ENCODE data around the gene LRRIQ3.

The LRRIQ3 gene

DNA sequence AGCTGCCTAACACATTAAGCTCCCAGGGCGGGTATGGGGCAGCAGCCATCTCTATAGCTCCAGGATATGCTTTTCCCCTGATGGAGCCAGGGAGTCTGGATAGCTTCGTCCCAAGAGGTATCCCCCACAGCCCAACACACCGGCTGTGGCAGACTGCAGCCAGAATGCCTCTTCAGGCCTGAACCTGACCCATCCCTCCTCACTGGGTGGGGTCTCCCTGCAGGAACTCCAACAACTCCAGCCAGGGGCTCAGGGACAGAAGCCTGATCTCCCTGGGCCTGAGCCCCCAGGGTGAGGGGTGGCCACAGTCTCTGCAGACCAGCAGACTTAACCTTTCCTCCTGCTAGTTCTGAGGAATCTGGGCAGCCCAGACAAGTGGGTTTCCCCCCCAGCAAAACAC lies 159.9 kb downstream of the LRRIQ3 start:
- Mint-ChIP-seq H3K36me3 (no peaks in the 10 kb centered on the region), H3K9me3 (peaks cover 26% of the 10 kb centered on the region), H3K27me3 (no peaks in the 10 kb centered on the region), H3K27ac (no peak overlapping the region), H3K4me3 (no peak overlapping the region), H3K4me1 (no peaks in the 10 kb centered on the region)
- CTCF ChIA-PET: no interaction called here
- DNase-seq: no peak

DNA sequence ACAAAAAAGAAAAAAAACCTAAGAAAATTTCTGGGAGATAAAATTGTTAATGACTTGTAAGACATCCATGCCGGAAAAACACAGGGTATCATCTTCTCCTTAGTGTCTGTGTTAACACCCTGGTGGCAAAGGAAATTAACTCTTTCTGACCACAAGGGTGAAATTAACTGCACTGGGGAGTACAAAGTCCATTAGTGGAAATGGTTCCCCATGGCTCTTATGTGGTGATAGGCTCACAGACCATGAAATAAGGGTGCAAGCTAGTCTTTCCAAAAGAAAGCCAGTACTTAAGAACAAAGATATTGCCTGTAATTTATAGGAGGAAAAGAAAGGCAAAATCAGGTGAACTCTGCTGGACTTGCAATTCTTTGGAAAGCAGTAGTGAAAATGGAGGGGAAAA lies 185.4 kb downstream of the LRRIQ3 start:
- peaks cover 8% of the 10 kb centered on the region for H3K4me1 Mint-ChIP-seq
- no peak for DNase-seq
- H3K4me3 Mint-ChIP-seq: no peak overlapping the region
- H3K36me3 Mint-ChIP-seq: no peaks in the 10 kb centered on the region
- CTCF ChIA-PET: no interaction called here
- no peaks in the 10 kb centered on the region for H3K9me3 Mint-ChIP-seq
- H3K27me3 Mint-ChIP-seq: no peaks in the 10 kb centered on the region
- H3K27ac Mint-ChIP-seq: no peak overlapping the region

DNA sequence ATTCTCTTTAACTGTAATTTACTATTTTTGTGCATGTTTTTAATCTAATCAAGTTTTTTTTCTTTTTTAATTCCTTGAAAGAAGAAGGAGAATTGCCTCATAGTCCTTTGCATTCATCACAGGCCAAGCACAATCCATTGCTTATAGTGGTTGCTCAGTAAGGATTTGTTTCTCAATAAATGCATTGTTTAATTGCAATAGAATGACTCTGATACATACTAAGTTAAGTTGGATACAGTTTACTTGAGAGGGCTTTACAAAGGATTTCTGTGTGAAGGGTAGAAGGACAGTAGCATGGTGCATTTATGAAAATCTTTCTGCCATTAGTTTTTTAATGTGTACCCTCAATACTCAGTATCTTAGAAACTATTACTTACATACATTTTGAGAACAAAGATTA lies 186.2 kb downstream of the LRRIQ3 start:
- no peak for DNase-seq
- CTCF ChIA-PET: no interaction called here
- H3K27me3 Mint-ChIP-seq: no peaks in the 10 kb centered on the region
- H3K36me3 Mint-ChIP-seq: no peaks in the 10 kb centered on the region
- no peak overlapping the region for H3K27ac Mint-ChIP-seq
- no peak overlapping the region for H3K4me3 Mint-ChIP-seq
- peaks cover 8% of the 10 kb centered on the region for H3K4me1 Mint-ChIP-seq
- H3K9me3 Mint-ChIP-seq: no peaks in the 10 kb centered on the region

DNA sequence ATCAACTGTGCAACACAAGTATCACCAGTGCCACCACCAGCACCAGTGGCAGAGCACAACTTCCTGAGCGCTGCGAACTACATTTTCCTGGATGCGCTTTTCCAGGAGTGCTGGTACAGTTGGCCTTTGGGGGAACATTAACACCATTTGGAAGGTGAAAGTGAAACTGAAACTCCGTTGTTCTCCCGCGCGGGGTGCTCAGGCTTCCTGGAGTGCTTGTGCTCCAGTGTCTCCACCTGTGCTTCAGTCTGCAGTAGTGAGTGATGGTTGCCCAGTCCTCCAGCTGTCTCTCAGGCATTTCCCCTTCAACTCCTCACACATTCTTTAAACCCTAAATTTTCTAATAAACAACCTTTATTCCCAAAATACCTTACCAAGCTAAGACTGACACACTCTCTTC lies 187.8 kb downstream of the LRRIQ3 start:
- peak; percentile 35 for DNase-seq
- Mint-ChIP-seq H3K27me3 (no peaks in the 10 kb centered on the region), H3K9me3 (no peaks in the 10 kb centered on the region), H3K36me3 (no peaks in the 10 kb centered on the region), H3K27ac (no peak overlapping the region), H3K4me1 (peaks cover 8% of the 10 kb centered on the region), H3K4me3 (no peak overlapping the region)
- CTCF ChIA-PET: no interaction called here

DNA sequence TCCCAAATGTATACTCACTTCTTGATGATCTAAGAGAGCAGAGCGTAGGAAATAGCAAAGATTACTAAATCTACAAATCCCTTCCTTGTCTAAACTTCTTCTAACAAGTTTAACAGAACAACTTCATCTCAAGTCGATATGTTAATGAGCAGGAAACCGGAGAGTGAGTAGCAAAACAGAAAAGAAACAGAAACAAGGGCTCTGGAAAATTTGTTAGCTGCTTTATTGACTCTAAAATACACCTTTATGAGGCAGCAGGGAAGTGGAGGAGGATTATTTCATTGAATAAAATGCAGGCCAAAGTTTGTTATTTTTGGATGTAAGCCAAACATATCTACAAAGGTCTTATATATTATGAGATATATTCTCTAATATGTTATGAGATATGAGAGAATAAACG lies 192.4 kb downstream of the LRRIQ3 start:
- Mint-ChIP-seq H3K27ac (no peak overlapping the region), H3K4me3 (no peak overlapping the region), H3K9me3 (no peaks in the 10 kb centered on the region), H3K36me3 (no peaks in the 10 kb centered on the region), H3K4me1 (peaks cover 6% of the 10 kb centered on the region), H3K27me3 (no peaks in the 10 kb centered on the region)
- CTCF ChIA-PET: no interaction called here
- DNase-seq: no peak

DNA sequence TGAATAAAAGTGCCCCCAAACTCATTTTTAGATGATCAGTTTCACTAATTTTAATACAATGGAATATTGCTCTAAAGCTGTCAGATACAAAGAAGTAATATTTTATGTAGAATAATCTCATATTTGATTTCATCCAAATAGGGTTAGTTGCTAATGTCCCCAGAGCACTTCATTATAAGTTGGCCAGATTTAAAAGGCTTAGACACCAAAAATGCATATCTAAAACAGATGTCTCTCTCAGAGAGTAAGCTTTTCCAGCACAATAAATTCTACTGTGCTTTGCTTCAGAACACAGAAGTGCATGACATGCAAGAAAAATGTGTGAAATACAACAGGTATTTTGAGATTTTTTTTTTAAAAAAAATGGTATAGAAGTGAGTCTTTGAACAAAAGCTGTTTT lies 194.2 kb downstream of the LRRIQ3 start:
- Mint-ChIP-seq H3K27me3 (no peaks in the 10 kb centered on the region), H3K27ac (no peak overlapping the region), H3K4me3 (no peak overlapping the region), H3K36me3 (no peaks in the 10 kb centered on the region), H3K9me3 (no peaks in the 10 kb centered on the region), H3K4me1 (no peaks in the 10 kb centered on the region)
- CTCF ChIA-PET: no interaction called here
- DNase-seq: no peak

DNA sequence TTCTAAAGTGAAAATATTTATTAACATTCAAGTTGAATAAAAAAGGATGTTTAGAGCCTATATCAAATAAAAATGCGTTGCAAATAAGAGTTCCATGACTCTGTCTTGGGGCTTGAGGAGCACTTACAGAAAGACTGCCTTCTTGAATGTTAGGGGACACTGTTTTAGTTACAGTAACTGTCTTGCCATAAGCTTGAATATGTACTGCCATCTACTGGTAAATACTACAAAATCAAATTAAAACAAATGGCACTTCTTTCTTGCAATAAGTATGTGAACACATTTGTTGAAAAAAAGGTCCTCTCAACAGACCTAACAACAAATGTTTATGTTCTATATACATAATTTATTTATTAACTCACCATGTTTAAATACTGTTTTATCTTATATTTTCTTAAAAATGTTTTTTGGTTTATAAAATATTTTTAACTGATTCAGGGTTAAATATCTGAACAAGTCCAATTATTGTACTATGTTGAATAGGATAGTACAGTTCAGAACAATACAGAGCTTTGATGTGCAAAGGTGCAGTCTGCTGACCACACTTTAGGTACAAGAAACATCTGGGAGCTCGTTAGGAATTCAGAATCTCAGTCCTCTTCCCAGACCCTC lies 199.5 kb downstream of the LRRIQ3 start:
- Mint-ChIP-seq H3K4me3 (no peak overlapping the region), H3K4me1 (no peaks in the 10 kb centered on the region), H3K36me3 (no peaks in the 10 kb centered on the region), H3K27ac (no peak overlapping the region), H3K27me3 (no peaks in the 10 kb centered on the region), H3K9me3 (no peaks in the 10 kb centered on the region)
- DNase-seq: no peak
- CTCF ChIA-PET: no interaction called here

DNA sequence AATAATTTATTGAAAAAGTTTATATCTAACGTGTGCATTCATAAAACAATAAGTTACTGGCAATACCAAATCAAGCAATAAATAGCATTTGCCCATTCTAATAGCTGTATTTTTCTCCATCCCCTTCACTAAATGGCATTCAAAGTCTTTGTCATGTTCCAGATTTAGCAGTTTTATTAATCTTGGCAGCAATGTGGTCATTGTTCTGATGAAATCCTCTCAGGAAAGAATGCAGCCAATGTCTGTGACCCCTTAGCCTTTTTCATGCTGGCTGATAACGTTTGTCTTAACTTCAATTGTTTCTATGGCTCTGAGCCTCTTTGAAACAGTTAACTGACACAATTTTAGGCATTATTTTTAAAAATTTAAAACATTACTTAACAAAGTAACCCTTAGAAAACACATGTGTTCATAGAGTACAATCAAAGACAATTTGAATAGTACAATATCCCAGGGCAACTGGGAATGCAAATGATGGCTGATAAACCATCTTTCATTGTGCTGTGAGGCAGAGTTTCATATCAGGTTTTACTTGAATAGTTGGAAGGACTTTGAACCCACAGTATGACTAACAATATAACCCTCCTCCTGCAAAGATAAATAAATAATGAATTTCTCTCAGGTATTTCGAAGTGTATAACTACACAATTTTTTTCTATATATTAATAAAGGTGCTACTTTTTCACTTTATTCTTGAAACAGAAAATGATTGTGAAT lies 217.5 kb downstream of the LRRIQ3 start:
- Mint-ChIP-seq H3K9me3 (peaks cover 1% of the 10 kb centered on the region), H3K36me3 (no peaks in the 10 kb centered on the region), H3K27ac (no peak overlapping the region), H3K4me3 (no peak overlapping the region), H3K27me3 (no peaks in the 10 kb centered on the region), H3K4me1 (no peaks in the 10 kb centered on the region)
- DNase-seq: no peak
- CTCF ChIA-PET: no interaction called here

DNA sequence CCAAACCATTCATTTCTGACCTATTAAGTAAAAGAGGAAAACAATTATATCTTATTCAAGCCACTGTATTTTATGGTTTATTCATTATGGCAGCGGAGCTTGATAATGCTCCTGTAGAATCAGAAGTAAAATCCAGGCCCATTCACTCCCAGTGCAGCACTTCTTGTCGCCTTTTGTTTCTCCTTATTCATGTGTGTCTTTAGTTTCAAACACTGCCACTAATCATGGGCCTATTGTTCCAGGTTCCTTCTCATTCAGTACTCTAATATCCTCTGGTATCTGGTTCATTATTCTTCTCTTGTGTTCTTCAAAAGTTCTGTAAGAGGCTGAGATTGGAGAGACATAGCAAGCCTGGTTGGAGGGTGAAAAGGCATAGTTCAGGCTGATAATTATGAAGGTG lies 218.3 kb downstream of the LRRIQ3 start:
- CTCF ChIA-PET: no interaction called here
- Mint-ChIP-seq H3K36me3 (no peaks in the 10 kb centered on the region), H3K9me3 (no peaks in the 10 kb centered on the region), H3K4me1 (no peaks in the 10 kb centered on the region), H3K27me3 (no peaks in the 10 kb centered on the region), H3K4me3 (no peak overlapping the region), H3K27ac (no peak overlapping the region)
- DNase-seq: no peak

DNA sequence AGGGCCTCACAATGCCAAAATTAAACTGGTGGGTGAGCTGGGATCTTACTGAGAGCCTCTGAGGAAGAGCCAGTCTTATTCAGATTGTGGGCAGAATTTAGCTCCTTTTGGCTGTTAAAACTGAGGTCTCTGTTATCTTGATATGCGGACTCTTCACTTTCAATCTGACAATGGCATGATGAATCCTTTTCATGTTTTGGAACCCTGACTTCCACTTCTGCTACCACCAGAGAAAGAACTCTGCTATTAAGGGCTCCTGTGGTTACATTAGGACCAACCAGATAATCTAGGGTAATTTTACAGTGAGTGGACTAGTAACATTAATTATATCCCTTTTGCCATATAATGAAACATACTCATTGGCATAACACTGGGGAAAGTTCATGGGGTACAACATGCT lies 219.0 kb downstream of the LRRIQ3 start:
- H3K9me3 Mint-ChIP-seq: no peaks in the 10 kb centered on the region
- no peaks in the 10 kb centered on the region for H3K36me3 Mint-ChIP-seq
- H3K27me3 Mint-ChIP-seq: no peaks in the 10 kb centered on the region
- CTCF ChIA-PET: no interaction called here
- H3K4me3 Mint-ChIP-seq: no peak overlapping the region
- H3K27ac Mint-ChIP-seq: no peak overlapping the region
- H3K4me1 Mint-ChIP-seq: no peaks in the 10 kb centered on the region
- DNase-seq: no peak
